ENCODE results near the gene TTC1. TPM values are rescaled to one million over a fixed set of nuclear protein-coding genes. Genes with fewer than 3 reads are reported as not detected.
A peak's percentile ranks its signal among the peaks of the same experiment; 100 is the strongest.

Gene TTC1
- total RNA-seq, 1 donor from 2014 or later, result 59.9 TPM

DNA sequence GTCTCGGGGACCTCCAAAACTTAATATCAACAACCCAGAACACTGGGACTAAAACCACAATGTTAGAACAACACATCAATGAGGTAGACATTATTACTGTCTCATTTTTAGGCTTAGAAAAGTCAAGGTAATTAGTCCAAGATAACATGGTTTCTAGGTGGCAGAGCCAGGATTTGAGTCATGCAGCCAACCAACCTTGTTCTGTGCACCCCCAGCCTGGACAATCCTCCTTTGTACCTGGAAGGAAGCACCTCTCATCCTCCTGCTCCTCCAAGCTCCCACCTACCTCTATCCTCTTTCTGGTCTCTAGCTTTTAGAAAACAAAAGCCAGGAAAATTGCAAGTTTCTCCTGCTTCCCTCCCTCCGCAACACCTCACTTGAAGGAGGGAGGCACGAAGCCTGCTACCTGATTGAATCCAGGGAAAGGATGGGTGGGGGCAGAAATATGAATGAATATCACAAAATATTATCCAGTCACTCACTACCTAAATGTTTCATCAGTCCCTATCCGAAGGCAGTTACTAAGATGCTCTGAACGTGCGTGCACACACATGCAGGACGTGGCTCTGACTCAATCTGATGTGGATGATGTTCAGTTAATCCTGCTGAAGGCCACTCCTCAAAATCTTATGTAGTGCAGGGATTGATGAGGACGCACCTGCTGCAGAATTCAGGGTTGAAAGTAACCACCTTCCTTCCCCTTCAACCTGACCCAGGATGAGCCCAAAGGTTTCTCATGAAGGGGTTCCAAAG, 26.3 kb upstream of the TTC1 start:
- POLR2A ChIA-PET, result no interaction called here
- no peak for DNase-seq
- TF ChIP-seq, protein P1, sequence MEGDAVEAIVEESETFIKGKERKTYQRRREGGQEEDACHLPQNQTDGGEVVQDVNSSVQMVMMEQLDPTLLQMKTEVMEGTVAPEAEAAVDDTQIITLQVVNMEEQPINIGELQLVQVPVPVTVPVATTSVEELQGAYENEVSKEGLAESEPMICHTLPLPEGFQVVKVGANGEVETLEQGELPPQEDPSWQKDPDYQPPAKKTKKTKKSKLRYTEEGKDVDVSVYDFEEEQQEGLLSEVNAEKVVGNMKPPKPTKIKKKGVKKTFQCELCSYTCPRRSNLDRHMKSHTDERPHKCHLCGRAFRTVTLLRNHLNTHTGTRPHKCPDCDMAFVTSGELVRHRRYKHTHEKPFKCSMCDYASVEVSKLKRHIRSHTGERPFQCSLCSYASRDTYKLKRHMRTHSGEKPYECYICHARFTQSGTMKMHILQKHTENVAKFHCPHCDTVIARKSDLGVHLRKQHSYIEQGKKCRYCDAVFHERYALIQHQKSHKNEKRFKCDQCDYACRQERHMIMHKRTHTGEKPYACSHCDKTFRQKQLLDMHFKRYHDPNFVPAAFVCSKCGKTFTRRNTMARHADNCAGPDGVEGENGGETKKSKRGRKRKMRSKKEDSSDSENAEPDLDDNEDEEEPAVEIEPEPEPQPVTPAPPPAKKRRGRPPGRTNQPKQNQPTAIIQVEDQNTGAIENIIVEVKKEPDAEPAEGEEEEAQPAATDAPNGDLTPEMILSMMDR (IDR thresholded peaks at IDR 0.05), result no peak
- H3K9me3 Mint-ChIP-seq, result no peaks in the 10 kb centered on the region
- ATAC-seq (ENCODE audit: low read depth), result no peak
- H3K27ac Mint-ChIP-seq, result no peak overlapping the region
- H3K36me3 Mint-ChIP-seq (ENCODE audit: low read depth), result no peaks in the 10 kb centered on the region
- H3K27me3 Mint-ChIP-seq, result peaks cover 26% of the 10 kb centered on the region
- H3K4me1 Mint-ChIP-seq, result peaks cover 4% of the 10 kb centered on the region
- intact Hi-C loops (cut with micrococcal nuclease), result no loop called here
- no peak overlapping the region for H3K4me3 Mint-ChIP-seq
- CTCF ChIA-PET, result no interaction called here

DNA sequence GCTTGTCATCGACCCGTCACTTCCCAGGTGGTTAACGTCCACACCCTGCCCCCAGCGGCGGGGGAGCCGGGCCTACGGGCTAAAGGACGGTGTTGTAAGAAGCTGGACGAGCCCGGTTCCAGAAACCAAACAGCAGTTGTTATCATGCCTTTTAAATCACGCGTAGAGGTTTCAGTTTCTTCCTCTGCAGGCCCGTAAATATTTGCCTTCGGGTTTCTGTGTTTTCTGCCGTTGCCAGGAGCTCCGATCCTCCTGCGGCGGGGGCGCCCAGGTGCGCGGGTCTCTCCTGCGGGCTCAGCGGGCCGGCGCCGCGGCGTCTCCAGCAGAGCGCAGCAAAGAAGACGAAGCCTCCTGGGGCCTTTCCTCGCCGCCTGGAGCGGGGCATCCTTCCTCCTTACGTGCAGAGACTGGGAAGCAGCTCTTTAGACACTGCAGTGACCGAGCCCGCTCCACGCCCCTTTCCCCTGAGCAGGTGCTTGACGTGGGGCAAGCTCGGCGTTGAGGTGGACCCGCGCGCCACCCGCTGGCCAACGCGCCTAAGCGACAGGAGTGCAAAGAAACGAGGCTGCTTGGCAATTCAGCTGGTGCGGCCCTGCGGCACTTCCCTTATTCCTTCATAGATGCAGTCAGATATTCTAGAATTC, 21.8 kb upstream of the TTC1 start:
- Mint-ChIP-seq H3K9me3 (no peaks in the 10 kb centered on the region), H3K36me3 (ENCODE audit: low read depth) (no peaks in the 10 kb centered on the region), H3K4me1 (peaks cover 7% of the 10 kb centered on the region), H3K27me3 (peaks cover 14% of the 10 kb centered on the region), H3K27ac (no peak overlapping the region), H3K4me3 (peak overlapping the region; percentile 70)
- CTCF ChIA-PET, result interaction anchor here (0.5 to 3.1 kb wide), 35 partner anchors 9 to 1912 kb away, joined by 3 to 57 read pairs (median 5); partner anchors contain the start of gene ADRA1B
- DNase-seq (peak; percentile 72), ATAC-seq (ENCODE audit: low read depth) (peak; percentile 99)
- POLR2A ChIA-PET, result interaction anchor here (0.9 to 1.2 kb wide), 4 partner anchors 22 to 701 kb away, joined by 3 to 6 read pairs (median 4); partner anchors contain the start of gene TTC1
- TF ChIP-seq, protein P1 (IDR thresholded peaks at IDR 0.05), result no peak
- intact Hi-C loops (cut with micrococcal nuclease), result loop anchor here (1.0 kb wide), 7 partner anchors 71 to 1912 kb away; partner anchors contain the start of gene ADRA1B

DNA sequence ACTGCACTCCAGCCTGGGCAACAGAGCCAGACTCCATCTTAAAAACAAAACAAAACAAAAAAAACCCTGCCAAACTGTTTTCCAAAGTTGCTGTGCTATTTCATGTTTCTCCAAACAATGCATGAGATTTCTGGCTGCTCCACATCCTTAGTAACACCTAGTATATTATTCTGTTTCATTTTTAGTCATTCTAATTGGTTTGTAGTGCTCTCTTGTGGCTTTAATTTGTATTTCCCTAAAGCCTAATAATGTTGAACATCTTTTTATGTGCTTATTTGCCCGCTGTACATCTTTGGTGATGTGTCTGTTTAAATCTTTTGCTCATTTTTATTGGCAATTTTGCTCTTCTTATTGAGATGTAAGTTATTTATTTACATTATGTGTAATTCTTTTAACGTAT, 18.4 kb upstream of the TTC1 start:
- POLR2A ChIA-PET, result no interaction called here
- intact Hi-C loops (cut with micrococcal nuclease), result no loop called here
- TF ChIP-seq, protein P1 (IDR thresholded peaks at IDR 0.05), result no peak
- H3K27ac Mint-ChIP-seq, result no peak overlapping the region
- no peak overlapping the region for H3K4me3 Mint-ChIP-seq
- no peaks in the 10 kb centered on the region for H3K36me3 Mint-ChIP-seq (ENCODE audit: low read depth)
- peaks cover 7% of the 10 kb centered on the region for H3K4me1 Mint-ChIP-seq
- CTCF ChIA-PET, result no interaction called here
- peaks cover 22% of the 10 kb centered on the region for H3K27me3 Mint-ChIP-seq
- no peaks in the 10 kb centered on the region for H3K9me3 Mint-ChIP-seq
- ATAC-seq (ENCODE audit: low read depth), result no peak
- DNase-seq, result no peak

DNA sequence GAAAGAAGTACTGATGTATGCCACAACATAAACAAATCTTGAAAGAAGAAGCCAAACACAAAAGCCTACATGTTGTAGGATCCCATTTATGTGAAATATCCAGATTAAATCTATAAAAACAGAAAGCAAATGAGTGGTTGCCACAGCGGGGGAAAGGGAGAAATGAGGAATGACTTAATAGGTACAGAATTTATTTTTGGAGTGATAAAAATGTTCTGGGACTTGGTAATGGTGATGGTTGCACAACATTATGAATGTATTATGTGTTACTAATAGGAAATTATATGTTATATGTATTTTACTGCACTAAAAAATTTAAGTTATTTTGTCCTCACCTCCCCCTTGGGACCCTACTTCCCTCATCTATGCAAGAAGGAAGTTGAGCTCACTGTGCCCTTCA, 16.4 kb upstream of the TTC1 start:
- intact Hi-C loops (cut with micrococcal nuclease), result no loop called here
- Mint-ChIP-seq H3K9me3 (no peaks in the 10 kb centered on the region), H3K4me1 (peaks cover 4% of the 10 kb centered on the region), H3K4me3 (no peak overlapping the region), H3K36me3 (ENCODE audit: low read depth) (no peaks in the 10 kb centered on the region), H3K27me3 (peaks cover 31% of the 10 kb centered on the region), H3K27ac (no peak overlapping the region)
- ChIA-PET CTCF (no interaction called here), POLR2A (no interaction called here)
- DNase-seq (no peak), ATAC-seq (ENCODE audit: low read depth) (no peak)
- TF ChIP-seq, protein P1 (IDR thresholded peaks at IDR 0.05), result no peak

DNA sequence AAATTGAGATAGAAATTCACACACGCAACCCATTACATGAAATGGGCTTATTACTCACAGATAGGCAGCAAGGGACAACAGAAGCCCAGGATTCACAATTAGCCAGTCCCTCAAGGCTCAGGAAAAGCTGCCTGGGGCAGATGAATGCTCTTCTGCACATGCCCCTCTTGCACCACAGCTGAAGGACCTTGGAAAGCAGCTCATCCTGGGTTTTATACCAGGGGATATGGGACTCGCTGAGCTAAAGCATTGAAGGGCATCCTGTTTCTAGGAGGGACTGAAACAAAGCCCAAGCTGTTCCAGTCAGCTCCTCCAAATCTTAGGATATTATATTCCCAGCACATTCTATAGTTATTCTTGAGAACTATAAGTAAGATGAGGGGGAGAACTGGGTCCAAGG, 15.7 kb upstream of the TTC1 start:
- CTCF ChIA-PET, result no interaction called here
- intact Hi-C loops (cut with micrococcal nuclease), result no loop called here
- no peaks in the 10 kb centered on the region for H3K36me3 Mint-ChIP-seq (ENCODE audit: low read depth)
- H3K4me1 Mint-ChIP-seq, result no peaks in the 10 kb centered on the region
- H3K9me3 Mint-ChIP-seq, result no peaks in the 10 kb centered on the region
- POLR2A ChIA-PET, result no interaction called here
- H3K27me3 Mint-ChIP-seq, result peaks cover 31% of the 10 kb centered on the region
- DNase-seq (no peak), ATAC-seq (ENCODE audit: low read depth) (no peak)
- TF ChIP-seq, protein P1 (IDR thresholded peaks at IDR 0.05), result no peak
- H3K27ac Mint-ChIP-seq, result no peak overlapping the region
- H3K4me3 Mint-ChIP-seq, result no peak overlapping the region
